Type B pancreatic cell (in vitro differentiated cells): ENCODE data around the gene OPA1. TPM values are rescaled to one million over a fixed set of nuclear protein-coding genes. Genes with fewer than 3 reads are reported as not detected.

Experiments
- DNase-seq: peaks from one replicate; pipeline ENCODE4 v3.0.0; 2021; ENCODE audit warnings: mixed read lengths; ENCODE audit not compliant: unreplicated experiment; ENCODE audit errors: extremely low spot score
- H3K27ac Mint-ChIP-seq: 2 replicates; pipeline ENCODE4 v1.8.0; 2021; ENCODE audit warnings: mild to moderate bottlenecking, mixed read lengths
- H3K27me3 Mint-ChIP-seq: 2 replicates; pipeline ENCODE4 v1.8.0; 2021; ENCODE audit warnings: mixed read lengths
- H3K36me3 Mint-ChIP-seq: 2 replicates; pipeline ENCODE4 v1.8.0; 2021; ENCODE audit warnings: mixed read lengths
- H3K4me1 Mint-ChIP-seq: one replicate; pipeline ENCODE4 v1.8.0; 2021; ENCODE audit warnings: mixed read lengths; ENCODE audit not compliant: unreplicated experiment
- H3K4me3 Mint-ChIP-seq: 2 replicates; pipeline ENCODE4 v1.8.0; 2021; ENCODE audit warnings: mild to moderate bottlenecking, mixed read lengths
- H3K9me3 Mint-ChIP-seq: 2 replicates; pipeline ENCODE4 v1.8.0; 2021; ENCODE audit warnings: mixed read lengths
- total RNA-seq: library from RNA; stranded (reverse); gene quantifications from 2 replicates; pipeline ENCODE4 v1.2.1, GENCODE V29; 2021; ENCODE audit warnings: low replicate concordance
- TF ChIP-seq, protein P1 (sequence below): fragments of 200-600 bp; sonication (generic); conservative IDR thresholded peaks from 2 replicates; pipeline ENCODE4 v1.5.0; 2021; ENCODE audit warnings: antibody characterized with exemption, mild to moderate bottlenecking

Gene OPA1
- total RNA-seq, 1 donor from 2014 or later: 57.7 TPM

DNA sequence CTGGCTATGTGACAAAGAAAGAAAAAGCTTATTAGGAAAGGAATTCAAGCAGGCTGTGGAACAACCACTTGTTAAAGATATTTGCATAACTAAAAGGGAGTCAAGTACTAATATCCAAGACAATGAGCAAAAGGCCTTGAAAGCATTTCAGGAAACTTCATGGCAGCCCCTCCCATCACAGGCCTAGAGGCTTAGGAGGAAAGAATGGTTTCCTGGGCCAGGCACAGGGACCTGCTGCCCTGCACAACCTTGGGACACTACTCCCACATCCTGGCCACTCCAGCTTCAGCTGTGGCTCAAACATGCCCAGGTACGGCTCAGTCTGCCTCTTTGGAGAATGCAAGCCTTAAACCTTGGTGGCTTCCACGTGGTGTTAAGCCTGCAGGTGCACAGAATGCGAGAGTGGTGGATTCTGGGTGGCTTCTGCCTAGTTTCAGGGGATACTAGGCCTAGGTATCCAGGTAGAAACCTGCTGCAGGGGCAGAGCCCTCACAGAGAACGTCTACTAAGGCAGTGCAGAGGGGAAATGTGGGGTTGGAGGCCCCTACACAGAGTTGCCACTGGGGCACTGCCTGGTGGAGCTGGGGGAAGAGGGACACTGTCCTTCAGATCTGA, 121.6 kb downstream of the OPA1 start:
- no peak overlapping the region for H3K27ac Mint-ChIP-seq

DNA sequence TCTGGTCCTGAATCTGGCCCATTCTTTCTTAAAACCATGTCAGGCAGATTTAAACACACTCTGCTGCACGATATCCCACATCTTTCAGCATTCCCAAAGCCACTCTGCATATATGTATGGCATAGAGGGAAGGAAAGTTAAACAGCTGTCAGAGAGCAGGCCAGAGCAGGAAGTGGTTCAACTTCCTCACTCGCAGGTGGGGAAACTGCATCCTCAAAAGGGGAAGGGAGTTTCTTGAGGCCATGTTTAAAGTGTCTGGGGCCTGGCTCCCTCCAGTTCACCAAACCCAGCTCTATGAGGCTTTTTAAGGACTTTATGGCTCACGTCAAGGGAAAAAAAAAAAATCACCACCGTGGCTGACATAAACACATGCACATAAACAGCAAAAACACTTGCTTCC, 123.1 kb downstream of the OPA1 start:
- no peak for DNase-seq
- TF ChIP-seq, protein P1, sequence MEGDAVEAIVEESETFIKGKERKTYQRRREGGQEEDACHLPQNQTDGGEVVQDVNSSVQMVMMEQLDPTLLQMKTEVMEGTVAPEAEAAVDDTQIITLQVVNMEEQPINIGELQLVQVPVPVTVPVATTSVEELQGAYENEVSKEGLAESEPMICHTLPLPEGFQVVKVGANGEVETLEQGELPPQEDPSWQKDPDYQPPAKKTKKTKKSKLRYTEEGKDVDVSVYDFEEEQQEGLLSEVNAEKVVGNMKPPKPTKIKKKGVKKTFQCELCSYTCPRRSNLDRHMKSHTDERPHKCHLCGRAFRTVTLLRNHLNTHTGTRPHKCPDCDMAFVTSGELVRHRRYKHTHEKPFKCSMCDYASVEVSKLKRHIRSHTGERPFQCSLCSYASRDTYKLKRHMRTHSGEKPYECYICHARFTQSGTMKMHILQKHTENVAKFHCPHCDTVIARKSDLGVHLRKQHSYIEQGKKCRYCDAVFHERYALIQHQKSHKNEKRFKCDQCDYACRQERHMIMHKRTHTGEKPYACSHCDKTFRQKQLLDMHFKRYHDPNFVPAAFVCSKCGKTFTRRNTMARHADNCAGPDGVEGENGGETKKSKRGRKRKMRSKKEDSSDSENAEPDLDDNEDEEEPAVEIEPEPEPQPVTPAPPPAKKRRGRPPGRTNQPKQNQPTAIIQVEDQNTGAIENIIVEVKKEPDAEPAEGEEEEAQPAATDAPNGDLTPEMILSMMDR: no peak
- Mint-ChIP-seq H3K36me3 (peaks cover 11% of the 10 kb centered on the region), H3K4me1 (peaks cover 6% of the 10 kb centered on the region), H3K27ac (no peak overlapping the region), H3K27me3 (no peaks in the 10 kb centered on the region), H3K9me3 (peaks cover 18% of the 10 kb centered on the region), H3K4me3 (no peak overlapping the region)

More for the DNA sequence above, 121.6 kb downstream of the OPA1 start:
- Mint-ChIP-seq H3K27me3 (no peaks in the 10 kb centered on the region), H3K36me3 (peaks cover 11% of the 10 kb centered on the region), H3K4me3 (no peak overlapping the region), H3K4me1 (peaks cover 17% of the 10 kb centered on the region), H3K9me3 (peaks cover 18% of the 10 kb centered on the region)
- TF ChIP-seq, protein P1: no peak
- no peak for DNase-seq

DNA sequence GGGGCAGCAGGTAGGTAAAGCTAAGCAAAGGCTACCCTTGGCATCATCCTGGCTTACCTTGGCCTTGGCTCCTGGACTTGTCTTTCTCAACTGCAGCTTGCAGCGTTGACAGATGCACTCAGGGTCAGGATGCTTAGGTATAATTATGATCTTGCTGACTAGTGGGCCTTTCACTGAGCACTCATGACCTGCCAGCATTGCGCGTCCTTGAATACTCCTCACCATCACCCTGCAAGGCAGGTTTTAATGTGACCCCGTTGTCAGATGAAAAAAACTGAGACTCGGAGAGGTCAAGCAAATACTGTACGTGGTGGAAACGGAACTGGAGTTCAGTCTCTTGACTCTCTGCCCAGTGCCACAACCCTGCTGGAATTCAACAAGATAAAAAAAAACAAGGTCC, 126.7 kb downstream of the OPA1 start:
- H3K27ac Mint-ChIP-seq: no peak overlapping the region
- no peaks in the 10 kb centered on the region for H3K4me1 Mint-ChIP-seq
- TF ChIP-seq, protein P1: no peak
- H3K27me3 Mint-ChIP-seq: no peaks in the 10 kb centered on the region
- DNase-seq: no peak
- H3K4me3 Mint-ChIP-seq: no peak overlapping the region
- peaks cover 4% of the 10 kb centered on the region for H3K36me3 Mint-ChIP-seq
- peaks cover 10% of the 10 kb centered on the region for H3K9me3 Mint-ChIP-seq

DNA sequence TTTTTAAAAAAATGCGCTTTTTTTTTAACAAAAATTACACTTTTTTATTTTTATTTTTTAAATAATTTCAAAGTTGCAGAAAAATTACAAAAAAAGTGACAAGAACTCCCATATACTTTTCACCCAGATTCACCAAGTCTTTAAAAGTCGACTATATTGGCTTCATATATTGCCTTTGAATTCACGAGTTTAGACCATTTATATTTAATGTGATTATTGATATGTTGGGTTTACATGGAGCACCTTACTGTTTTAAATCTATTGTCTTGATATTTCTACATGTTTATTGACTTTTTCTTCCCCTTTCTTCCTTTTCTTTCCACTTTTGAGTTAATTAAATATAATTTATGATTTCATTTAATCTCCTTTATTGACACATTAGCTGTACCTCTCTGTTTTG, 127.2 kb downstream of the OPA1 start:
- Mint-ChIP-seq H3K27ac (no peak overlapping the region), H3K27me3 (no peaks in the 10 kb centered on the region), H3K9me3 (peaks cover 10% of the 10 kb centered on the region), H3K4me3 (no peak overlapping the region), H3K4me1 (no peaks in the 10 kb centered on the region), H3K36me3 (peaks cover 4% of the 10 kb centered on the region)
- TF ChIP-seq, protein P1: no peak
- no peak for DNase-seq

DNA sequence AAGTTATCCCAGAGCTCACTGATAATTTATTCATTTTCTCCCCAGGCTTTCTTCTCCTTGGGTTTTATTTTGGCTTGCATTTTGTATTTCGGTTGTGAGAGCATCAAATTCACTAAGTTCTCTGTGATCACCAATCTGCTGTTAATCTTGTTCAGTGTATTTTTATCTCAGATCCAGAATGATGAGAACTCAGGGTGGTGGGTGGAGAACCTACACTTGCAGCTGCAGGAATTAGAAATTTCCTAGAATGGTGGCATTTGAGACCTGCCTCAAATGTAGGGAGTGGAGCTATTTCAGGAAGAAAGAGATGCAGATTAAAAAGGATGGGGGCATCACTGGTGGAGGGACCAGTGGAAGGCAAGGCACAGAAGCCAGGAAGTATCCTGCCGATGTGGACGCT, 129.6 kb downstream of the OPA1 start:
- no peaks in the 10 kb centered on the region for H3K4me1 Mint-ChIP-seq
- peaks cover 5% of the 10 kb centered on the region for H3K9me3 Mint-ChIP-seq
- H3K4me3 Mint-ChIP-seq: no peak overlapping the region
- no peaks in the 10 kb centered on the region for H3K27me3 Mint-ChIP-seq
- no peaks in the 10 kb centered on the region for H3K36me3 Mint-ChIP-seq
- no peak overlapping the region for H3K27ac Mint-ChIP-seq
- TF ChIP-seq, protein P1: no peak
- no peak for DNase-seq
